Fibroblast of lung (primary cell): ENCODE data around the gene C1orf115. TPM values are rescaled to one million over a fixed set of nuclear protein-coding genes. Genes with fewer than 3 reads are reported as not detected.

Experiments
- DNase-seq, 2 donors: peaks; one replicate each; pipeline versions ENCODE4 v3.0.0 to v3.0.0-alpha.2; 2010; ENCODE audit warnings: low read depth in 2 of 2
- H2AFZ ChIP-seq: 2 replicates; pipeline ENCODE4 v1.5.1; 2012; ENCODE audit warnings: low read length, control low read depth, inconsistent platforms
- H3K27ac ChIP-seq: 2 replicates; pipeline ENCODE4 v1.5.1; 2011; ENCODE audit warnings: low read length, control low read depth; ENCODE audit not compliant: insufficient read depth
- H3K27me3 ChIP-seq: 2 replicates; pipeline ENCODE4 v1.5.1; 2011; ENCODE audit warnings: mild to moderate bottlenecking, low read length; ENCODE audit not compliant: control insufficient read depth, insufficient read depth
- H3K36me3 ChIP-seq: 2 replicates; pipeline ENCODE4 v1.5.1; 2011; ENCODE audit warnings: low read length; ENCODE audit not compliant: control insufficient read depth, insufficient read depth
- H3K4me1 ChIP-seq: 2 replicates; pipeline ENCODE4 v1.5.1; 2011; ENCODE audit warnings: low read length; ENCODE audit not compliant: control insufficient read depth, insufficient read depth; ENCODE audit errors: extremely low read depth
- H3K4me2 ChIP-seq: 2 replicates; pipeline ENCODE4 v1.5.1; 2011; ENCODE audit warnings: low read length, control low read depth; ENCODE audit not compliant: insufficient read depth; ENCODE audit errors: extremely low read depth
- H3K4me3 ChIP-seq, 4 experiments: fragments of 200-600 bp in 1 of 4; sonication (generic) in 1 of 4; replicated peaks in 1 of 4; 2 replicates each; pipeline ENCODE4 v1.5.1; 2011 to 2016; ENCODE audit warnings: low read length in 4 of 4, low read depth in 3 of 4, mild to moderate bottlenecking in 3 of 4, control low read depth in 2 of 4, inconsistent platforms in 1 of 4, mixed read lengths in 1 of 4; ENCODE audit not compliant: insufficient read depth in 1 of 4; ENCODE audit errors: control extremely low read depth in 1 of 4
- H3K79me2 ChIP-seq: 2 replicates; pipeline ENCODE4 v1.5.1; 2012; ENCODE audit warnings: mild to moderate bottlenecking, low read length, inconsistent platforms; ENCODE audit not compliant: control insufficient read depth, insufficient read depth
- H3K9ac ChIP-seq: 2 replicates; pipeline ENCODE4 v1.5.1; 2011; ENCODE audit warnings: mild to moderate bottlenecking, low read length, control low read depth; ENCODE audit not compliant: insufficient read depth
- H3K9me3 ChIP-seq: 2 replicates; pipeline ENCODE4 v1.5.1; 2012; ENCODE audit warnings: low read depth, low read length; ENCODE audit not compliant: control insufficient read depth, insufficient read depth
- H4K20me1 ChIP-seq: 2 replicates; pipeline ENCODE4 v1.5.1; 2011; ENCODE audit warnings: low read length; ENCODE audit not compliant: control insufficient read depth, insufficient read depth; ENCODE audit errors: extremely low read depth
- CTCF ChIP-seq, 2 donors: IDR thresholded peaks in 1 of 2; conservative IDR thresholded peaks in 1 of 2; 1 replicate in 1 of 2; 2 replicates in 1 of 2; pipeline ENCODE4 v1.5.1; 2011 to 2012; ENCODE audit warnings: low read length in 2 of 2, control low read depth in 1 of 2, inconsistent platforms in 1 of 2, low read depth in 1 of 2, mild to moderate bottlenecking in 1 of 2
- EZH2 ChIP-seq: IDR thresholded peaks from 2 replicates; pipeline ENCODE4 v1.5.1; 2012; ENCODE audit warnings: low read length, control low read depth, mild to moderate bottlenecking; ENCODE audit errors: missing control alignments
- polyA plus RNA-seq, 2 donors: library from polyadenylated mRNA; depleted of rRNA in 1 of 2; stranded (reverse) in 1 of 2; unstranded in 1 of 2; fragments of >200 nt; gene quantifications; 2 replicates each; pipeline ENCODE4 v1.2.1, GENCODE V29; 2011 to 2012; ENCODE audit warnings: missing spikeins in 1 of 2
- total RNA-seq: library from RNA; depleted of rRNA; stranded (reverse); fragments of >200 nt; gene quantifications from 2 replicates; pipeline ENCODE4 v1.2.1, GENCODE V29; 2014

C1orf115 gene
- total and polyA plus RNA-seq, 2 donors (not counting 1 experiment from before 2014, with no cell fraction given), result 2.2 to 3.3 TPM

- Histone ChIP-seq H3K4me1 (no peaks in the 10 kb centered on the region), H3K4me3 (no peak overlapping the region), H3K4me2 (no peak overlapping the region), H3K27me3 (no peaks in the 10 kb centered on the region), H4K20me1 (no peaks in the 10 kb centered on the region), H3K79me2 (no peaks in the 10 kb centered on the region), H3K9me3 (no peaks in the 10 kb centered on the region), H2AFZ (no peak overlapping the region), H3K27ac (no peak overlapping the region), H3K9ac (no peak overlapping the region), H3K36me3 (no peaks in the 10 kb centered on the region)
- no peak for DNase-seq
- no peak for TF ChIP-seq CTCF (conservative IDR thresholded peaks at IDR 0.05 in 1 of 2, IDR thresholded peaks at IDR 0.05 in 1 of 2; ENCODE audit: low read depth in 1 of 2, low read length in 2 of 2)
- TF ChIP-seq EZH2, result no peak
Observed at GRCh38 chr1:220669005-220669404, 21.2 kb upstream of the C1orf115 start.

DNA sequence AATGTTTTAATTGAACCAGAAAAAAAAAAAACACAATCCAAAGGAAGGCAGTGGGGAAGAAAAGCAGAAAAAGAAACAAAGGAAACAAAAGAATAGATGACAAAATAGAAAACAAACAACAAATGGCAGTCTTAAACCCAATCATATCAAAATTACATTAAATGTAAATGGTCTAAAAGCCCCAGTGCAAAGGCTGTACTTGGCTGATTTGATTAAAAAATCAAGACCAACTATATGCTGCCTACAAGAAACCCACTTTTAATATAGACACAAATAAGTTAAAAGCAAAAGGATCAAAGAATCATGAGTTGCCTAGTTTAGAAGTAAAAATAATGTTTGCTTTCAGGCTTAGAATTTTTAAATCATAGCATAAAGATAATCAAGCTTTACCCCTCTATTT is 19.8 kb upstream of the C1orf115 start:
- H4K20me1 ChIP-seq, result no peaks in the 10 kb centered on the region
- TF ChIP-seq EZH2 (no peak), CTCF (conservative IDR thresholded peaks at IDR 0.05 in 1 of 2, IDR thresholded peaks at IDR 0.05 in 1 of 2; ENCODE audit: low read depth in 1 of 2, low read length in 2 of 2) (no peak)
- DNase-seq, result no peak

GRCh38 chr1:220673921-220674320 is 16.2 kb upstream of the C1orf115 start:
- Histone ChIP-seq H2AFZ (no peak overlapping the region), H3K36me3 (no peaks in the 10 kb centered on the region), H3K27ac (no peak overlapping the region), H4K20me1 (no peaks in the 10 kb centered on the region), H3K4me1 (no peaks in the 10 kb centered on the region), H3K9ac (no peak overlapping the region), H3K4me3 (no peak overlapping the region), H3K27me3 (no peaks in the 10 kb centered on the region), H3K79me2 (no peaks in the 10 kb centered on the region), H3K9me3 (no peaks in the 10 kb centered on the region), H3K4me2 (no peak overlapping the region)
- TF ChIP-seq EZH2 (no peak), CTCF (conservative IDR thresholded peaks at IDR 0.05 in 1 of 2, IDR thresholded peaks at IDR 0.05 in 1 of 2; ENCODE audit: low read depth in 1 of 2, low read length in 2 of 2) (no peak)
- no peak for DNase-seq

More for the DNA sequence above, 19.8 kb upstream of the C1orf115 start:
- Histone ChIP-seq H3K27me3 (no peaks in the 10 kb centered on the region), H2AFZ (no peak overlapping the region), H3K27ac (no peak overlapping the region), H3K4me2 (no peak overlapping the region), H3K4me1 (no peaks in the 10 kb centered on the region), H3K4me3 (no peak overlapping the region), H3K9me3 (no peaks in the 10 kb centered on the region), H3K9ac (no peak overlapping the region), H3K79me2 (no peaks in the 10 kb centered on the region), H3K36me3 (no peaks in the 10 kb centered on the region)
